Smooth muscle cell (in vitro differentiated cells): ENCODE data around the gene IL15. TPM values are rescaled to one million over a fixed set of nuclear protein-coding genes. Genes with fewer than 3 reads are reported as not detected.

ENCODE experiments used
- DNase-seq: peaks from one replicate; lab custom pipeline; 2025; ENCODE audit not compliant: unreplicated experiment; lab: John Stamatoyannopoulos, UW
- H2AFZ ChIP-seq: fragments of 200-600 bp; sonication (generic); 2 replicates; pipeline ENCODE4 v1.6.0; 2016; ENCODE audit warnings: antibody characterized with exemption, low read depth, mild to moderate bottlenecking
- H3F3A ChIP-seq: fragments of 200-600 bp; sonication (generic); 2 replicates; pipeline ENCODE4 v1.6.0; 2017; ENCODE audit warnings: antibody characterized with exemption, low read depth
- H3K27ac ChIP-seq: fragments of 200-600 bp; sonication (generic); 2 replicates; pipeline ENCODE4 v1.5.1; 2016; ENCODE audit warnings: low read depth, mild to moderate bottlenecking
- H3K27me3 ChIP-seq: fragments of 200-600 bp; sonication (generic); 2 replicates; pipeline ENCODE4 v1.6.1; 2016; ENCODE audit warnings: low read depth, mild to moderate bottlenecking
- H3K36me3 ChIP-seq: fragments of 200-600 bp; sonication (generic); 2 replicates; pipeline ENCODE4 v1.5.1; 2016; ENCODE audit warnings: low read depth
- H3K4me1 ChIP-seq: fragments of 200-600 bp; sonication (generic); 2 replicates; pipeline ENCODE4 v1.5.1; 2016; ENCODE audit warnings: low read depth
- H3K4me2 ChIP-seq: fragments of 200-600 bp; sonication (generic); 2 replicates; pipeline ENCODE4 v1.6.0; 2016; ENCODE audit warnings: mild to moderate bottlenecking
- H3K4me3 ChIP-seq: fragments of 200-600 bp; sonication (generic); 2 replicates; pipeline ENCODE4 v1.5.1; 2016; ENCODE audit warnings: mild to moderate bottlenecking
- H3K79me2 ChIP-seq: fragments of 200-600 bp; sonication (generic); 2 replicates; pipeline ENCODE4 v1.6.0; 2016; ENCODE audit warnings: low read depth, mild to moderate bottlenecking
- H3K9ac ChIP-seq: fragments of 200-600 bp; sonication (generic); 2 replicates; pipeline ENCODE4 v1.6.0; 2016; ENCODE audit warnings: low read depth
- H3K9me3 ChIP-seq: fragments of 200-600 bp; sonication (generic); replicated peaks from 2 replicates; pipeline ENCODE4 v1.5.1; 2016; ENCODE audit warnings: low read depth
- H4K20me1 ChIP-seq: fragments of 200-600 bp; sonication (generic); 2 replicates; pipeline ENCODE4 v1.6.0; 2016; ENCODE audit warnings: low read depth
- WGBS: methylation state at CpG from one replicate; pipeline ENCODE4 v1.1.7; 2016; ENCODE audit warnings: low lambda C conversion rate; 5-methylcytosine and 5-hydroxymethylcytosine counted together
- polyA plus RNA-seq: library from polyadenylated mRNA; unstranded; fragments of >200 nt; fragmentation: Nextera tagmentation; extraction: Ambion mirVana; gene quantifications from 2 replicates; pipeline ENCODE4 v1.2.1, GENCODE V29; 2016
- total RNA-seq: library from RNA; depleted of rRNA; stranded (reverse); fragments of >200 nt; gene quantifications from 2 replicates; pipeline ENCODE4 v1.2.3, GENCODE V29; 2014
- TF ChIP-seq, protein P1 (sequence below): fragments of 200-600 bp; sonication (generic); IDR thresholded peaks from 2 replicates; pipeline ENCODE4 v1.5.1; 2017; ENCODE audit warnings: borderline replicate concordance, mild to moderate bottlenecking, antibody characterized with exemption; ENCODE audit not compliant: insufficient read depth, poor library complexity, severe bottlenecking

The IL15 gene
- total and polyA plus RNA-seq, 2 experiments from 2014 or later, result 0.73 to 2.2 TPM

DNA sequence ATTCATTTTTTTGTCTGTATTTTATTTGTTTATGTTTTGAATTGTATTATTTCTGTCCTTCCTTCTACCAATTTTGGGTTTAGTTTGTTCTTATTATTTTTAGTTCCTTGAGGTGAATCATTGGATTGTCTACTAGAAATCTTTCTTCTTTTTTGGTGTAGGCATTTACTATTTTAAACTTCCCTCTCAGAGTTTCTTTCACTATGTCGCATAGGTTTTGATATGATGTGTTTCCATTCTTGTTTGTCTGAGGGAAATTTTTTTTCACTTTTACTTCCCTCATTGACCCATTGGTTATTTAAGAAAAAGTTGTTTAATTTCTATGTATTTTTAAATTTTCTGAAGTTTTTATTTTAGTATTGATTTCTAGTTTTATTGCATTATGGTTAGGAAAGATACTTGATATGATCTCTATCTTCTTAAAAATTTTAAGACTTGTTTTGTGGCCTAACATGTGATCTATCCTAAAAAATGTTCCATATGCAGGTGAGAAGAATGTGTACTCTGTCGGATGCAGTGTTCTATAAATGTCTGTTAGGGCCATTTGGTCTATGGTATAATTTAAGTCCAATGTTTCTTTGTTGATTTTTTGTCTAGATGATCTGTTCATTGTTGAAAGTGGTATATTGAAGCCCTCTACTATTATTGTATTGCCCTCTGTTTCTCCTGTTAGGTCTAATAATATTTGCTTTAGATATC is 68.8 kb downstream of the IL15 start:
- no peaks in the 10 kb centered on the region for H3K79me2 ChIP-seq

DNA sequence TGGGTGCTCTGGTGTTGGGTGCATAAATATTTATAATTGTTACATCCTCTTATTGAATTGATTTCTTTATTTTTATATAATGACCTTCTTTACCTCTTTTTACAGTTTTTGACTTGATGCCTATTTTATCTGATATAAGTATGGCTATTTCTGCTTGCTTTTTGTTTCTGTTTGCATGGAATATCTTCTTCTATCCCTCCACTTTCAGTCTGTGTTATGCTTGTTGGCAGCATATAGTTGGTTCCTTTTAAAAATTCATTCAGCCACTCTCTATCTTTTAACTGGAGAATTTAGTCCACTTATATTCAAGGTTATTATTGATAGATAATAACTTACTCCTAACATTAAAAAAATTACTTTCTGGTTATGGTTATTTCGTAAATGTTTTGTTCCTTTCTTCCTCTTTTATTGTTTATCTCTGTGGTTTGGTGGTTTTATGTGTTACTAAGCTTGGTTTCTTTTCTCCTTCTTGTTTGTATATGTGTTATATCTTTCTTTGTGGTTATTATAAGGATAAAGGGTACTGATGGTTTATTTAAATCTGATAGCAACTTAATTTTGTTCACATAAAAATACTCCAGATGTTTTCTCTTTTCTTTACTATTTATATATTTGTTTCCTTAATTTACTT is 69.5 kb downstream of the IL15 start:
- Histone ChIP-seq H3K79me2 (no peaks in the 10 kb centered on the region), H3K4me2 (no peak overlapping the region), H3F3A (no peaks in the 10 kb centered on the region), H3K4me3 (no peak overlapping the region), H3K9ac (no peak overlapping the region), H3K36me3 (no peaks in the 10 kb centered on the region), H3K9me3 (peaks cover 11% of the 10 kb centered on the region), H3K27me3 (no peaks in the 10 kb centered on the region), H3K4me1 (no peaks in the 10 kb centered on the region), H3K27ac (no peak overlapping the region), H2AFZ (no peak overlapping the region), H4K20me1 (no peaks in the 10 kb centered on the region)
- DNase-seq, result no peak
- TF ChIP-seq, protein P1, sequence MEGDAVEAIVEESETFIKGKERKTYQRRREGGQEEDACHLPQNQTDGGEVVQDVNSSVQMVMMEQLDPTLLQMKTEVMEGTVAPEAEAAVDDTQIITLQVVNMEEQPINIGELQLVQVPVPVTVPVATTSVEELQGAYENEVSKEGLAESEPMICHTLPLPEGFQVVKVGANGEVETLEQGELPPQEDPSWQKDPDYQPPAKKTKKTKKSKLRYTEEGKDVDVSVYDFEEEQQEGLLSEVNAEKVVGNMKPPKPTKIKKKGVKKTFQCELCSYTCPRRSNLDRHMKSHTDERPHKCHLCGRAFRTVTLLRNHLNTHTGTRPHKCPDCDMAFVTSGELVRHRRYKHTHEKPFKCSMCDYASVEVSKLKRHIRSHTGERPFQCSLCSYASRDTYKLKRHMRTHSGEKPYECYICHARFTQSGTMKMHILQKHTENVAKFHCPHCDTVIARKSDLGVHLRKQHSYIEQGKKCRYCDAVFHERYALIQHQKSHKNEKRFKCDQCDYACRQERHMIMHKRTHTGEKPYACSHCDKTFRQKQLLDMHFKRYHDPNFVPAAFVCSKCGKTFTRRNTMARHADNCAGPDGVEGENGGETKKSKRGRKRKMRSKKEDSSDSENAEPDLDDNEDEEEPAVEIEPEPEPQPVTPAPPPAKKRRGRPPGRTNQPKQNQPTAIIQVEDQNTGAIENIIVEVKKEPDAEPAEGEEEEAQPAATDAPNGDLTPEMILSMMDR, result no peak
- WGBS, result 79% methylated on average over 1 of the region's 1 CpG

More for the DNA sequence above, 68.8 kb downstream of the IL15 start:
- no peaks in the 10 kb centered on the region for H3K4me1 ChIP-seq
- TF ChIP-seq, protein P1, result no peak
- H3K27me3 ChIP-seq, result no peaks in the 10 kb centered on the region
- DNase-seq, result no peak
- H3K36me3 ChIP-seq, result no peaks in the 10 kb centered on the region
- H2AFZ ChIP-seq, result no peak overlapping the region
- no peak overlapping the region for H3K4me3 ChIP-seq
- 92% methylated on average over 2 of the region's 2 CpGs for WGBS
- peaks cover 11% of the 10 kb centered on the region for H3K9me3 ChIP-seq
- no peak overlapping the region for H3K9ac ChIP-seq
- H4K20me1 ChIP-seq, result no peaks in the 10 kb centered on the region
- no peak overlapping the region for H3K27ac ChIP-seq
- no peaks in the 10 kb centered on the region for H3F3A ChIP-seq
- H3K4me2 ChIP-seq, result no peak overlapping the region

DNA sequence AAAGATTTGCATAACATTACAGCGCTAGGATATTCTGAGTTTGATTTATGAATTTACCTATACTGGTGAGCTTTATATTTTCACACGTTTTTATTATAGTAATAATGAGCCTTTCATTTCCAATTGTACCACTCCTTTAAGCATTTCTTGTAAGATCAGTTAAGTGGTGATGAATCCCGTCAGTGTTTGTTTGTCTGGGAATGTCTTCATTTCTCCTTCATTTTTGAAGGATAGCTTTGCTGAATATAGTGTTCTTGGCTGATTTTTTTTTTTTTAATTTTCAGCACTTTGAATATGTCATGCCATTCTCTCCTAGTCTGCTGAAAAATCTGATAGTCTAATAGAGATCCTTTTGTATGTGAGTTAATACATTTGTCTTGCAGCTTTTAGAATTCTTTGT is 70.1 kb downstream of the IL15 start:
- Histone ChIP-seq H3K27me3 (no peaks in the 10 kb centered on the region), H3K9me3 (peaks cover 11% of the 10 kb centered on the region), H4K20me1 (no peaks in the 10 kb centered on the region), H3F3A (no peaks in the 10 kb centered on the region), H3K27ac (no peak overlapping the region), H3K4me1 (no peaks in the 10 kb centered on the region), H3K9ac (no peak overlapping the region), H3K4me3 (no peak overlapping the region), H3K79me2 (no peaks in the 10 kb centered on the region), H3K36me3 (no peaks in the 10 kb centered on the region), H2AFZ (no peak overlapping the region), H3K4me2 (no peak overlapping the region)
- TF ChIP-seq, protein P1, result no peak
- WGBS, result 92% methylated on average over 3 of the region's 3 CpGs
- DNase-seq, result no peak
